Activated T-cell treated with anti-CD3 and anti-CD28 coated beads for 1 hour (primary cell): ENCODE data around the gene CELSR1.

ENCODE experiments used
- DNase-seq: peaks from one replicate; pipeline ENCODE4 v3.0.0-alpha.2; 2020; ENCODE audit warnings: low read depth

The CELSR1 gene

DNA sequence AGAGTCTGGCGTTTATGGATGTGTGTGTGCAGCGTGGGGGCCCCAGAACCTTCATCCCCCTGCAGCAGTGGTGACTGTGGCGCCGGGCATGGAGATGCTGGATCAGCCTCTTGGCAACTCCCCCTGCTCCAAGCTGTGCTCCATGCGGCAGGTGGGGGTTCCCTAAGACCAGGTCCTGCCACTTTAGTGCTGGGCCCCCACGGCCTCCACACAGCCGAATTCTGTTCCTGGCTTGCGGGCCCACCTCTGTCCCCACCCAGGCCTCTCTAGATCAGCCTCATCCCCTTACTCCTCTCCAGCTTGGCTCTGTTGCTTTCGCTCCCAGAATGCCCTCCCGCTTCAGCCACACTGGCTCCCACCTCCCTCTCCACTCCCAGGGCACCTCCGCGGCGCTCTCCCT, 142.3 kb downstream of the CELSR1 start:
- no peak for DNase-seq

DNA sequence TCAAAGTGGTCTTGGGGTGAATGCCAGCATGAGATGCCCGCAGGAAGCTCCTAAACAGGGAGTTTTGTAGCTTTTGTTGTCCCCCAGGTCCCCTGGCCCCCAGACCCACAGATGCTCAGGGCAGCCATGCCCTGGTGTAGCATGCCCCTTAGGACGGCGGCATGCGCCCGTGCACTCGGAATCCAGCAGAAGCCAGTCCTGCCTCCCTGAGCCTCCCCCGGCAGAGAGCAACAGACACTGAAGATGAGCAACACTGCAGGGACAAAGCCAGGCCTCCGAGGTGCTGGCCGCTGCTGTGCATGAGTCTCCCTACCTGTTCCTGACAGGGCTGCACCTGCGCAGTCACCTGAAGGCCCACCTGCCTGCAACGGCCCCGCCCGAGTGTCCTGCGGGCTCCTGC, 142.8 kb downstream of the CELSR1 start:
- no peak for DNase-seq

DNA sequence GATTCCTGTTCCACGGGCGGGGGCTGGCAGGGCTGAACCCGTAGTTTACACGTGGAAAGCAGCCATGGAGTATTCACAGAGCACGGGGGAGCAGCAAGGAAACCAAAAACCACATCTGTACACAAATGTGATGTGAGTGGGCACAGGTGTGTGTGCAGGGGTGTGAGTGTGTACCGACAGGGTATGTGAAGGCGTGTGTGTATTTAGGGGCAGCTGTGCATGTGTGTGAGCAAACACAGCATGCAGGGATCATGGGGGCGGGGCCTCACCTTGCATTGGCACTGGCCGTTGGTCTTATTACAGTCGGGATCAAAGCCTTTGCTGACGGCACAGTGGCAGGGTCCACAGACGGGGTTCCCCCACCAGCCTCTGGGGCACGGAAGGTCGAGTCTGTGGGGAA, 143.5 kb downstream of the CELSR1 start:
- no peak for DNase-seq

DNA sequence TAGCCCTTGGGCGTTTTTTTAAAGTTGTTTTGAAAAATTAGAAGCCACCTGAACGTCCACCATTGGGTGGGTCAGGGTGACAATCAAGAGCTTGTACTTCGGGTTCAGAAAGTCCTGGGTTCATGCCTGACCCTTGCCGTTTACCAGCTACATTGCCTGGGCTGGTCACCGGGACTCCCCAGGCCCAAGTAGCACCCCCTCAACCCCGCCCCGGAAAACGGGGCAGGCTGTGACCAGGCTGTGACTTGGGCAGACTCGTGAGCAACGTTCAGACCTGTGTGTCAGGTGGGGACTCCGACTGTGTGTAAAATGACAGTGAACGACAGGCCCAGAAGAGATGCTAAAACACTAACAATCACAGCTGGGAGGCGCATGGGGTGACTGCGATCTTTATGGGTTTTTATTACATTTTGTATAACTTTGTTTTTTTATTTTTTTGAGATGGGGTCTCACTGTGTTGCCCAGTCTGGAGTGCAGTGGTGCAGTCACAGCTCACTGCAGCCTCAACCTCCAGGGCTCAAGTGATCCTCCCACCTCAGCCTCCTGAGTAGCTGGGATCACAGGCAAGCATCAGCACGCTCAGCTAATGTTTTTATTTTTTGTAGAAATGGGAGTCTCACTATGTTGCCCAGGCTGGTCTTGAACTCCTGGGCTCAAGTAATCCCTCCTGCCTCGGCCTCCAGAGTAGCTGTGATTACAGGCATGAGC, 145.1 kb downstream of the CELSR1 start:
- no peak for DNase-seq

DNA sequence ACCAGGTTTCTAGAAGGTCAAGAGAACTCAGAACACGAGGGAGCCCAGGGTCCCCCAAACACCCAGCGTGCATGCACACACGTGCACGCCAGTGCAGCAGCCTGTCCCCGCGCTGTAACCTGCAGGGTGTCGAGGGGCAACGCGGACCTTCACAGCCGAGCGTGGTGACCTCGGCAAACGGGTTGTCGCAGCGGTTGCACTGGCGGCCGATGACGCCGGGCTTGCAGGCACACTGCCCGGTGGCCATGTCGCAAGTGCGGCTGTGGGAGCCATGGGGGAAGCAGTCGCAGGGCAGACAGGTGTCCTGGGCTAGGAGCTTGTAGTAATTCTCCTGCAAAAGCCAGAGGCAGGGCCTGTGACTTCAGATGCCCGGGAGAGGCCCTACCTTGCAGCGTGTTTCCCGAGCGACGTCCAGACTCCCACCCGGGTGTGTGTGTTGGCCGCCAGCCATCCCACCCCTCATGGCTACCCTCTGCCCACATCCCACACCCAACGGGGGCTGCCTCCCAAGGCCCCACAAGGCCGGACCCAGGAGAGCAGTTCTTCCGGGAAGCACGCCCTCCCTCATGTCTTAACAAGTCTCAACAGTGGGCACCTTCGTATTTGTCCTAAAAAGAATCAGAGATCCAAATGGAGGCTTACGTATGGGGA, 145.8 kb downstream of the CELSR1 start:
- DNase-seq: no peak

DNA sequence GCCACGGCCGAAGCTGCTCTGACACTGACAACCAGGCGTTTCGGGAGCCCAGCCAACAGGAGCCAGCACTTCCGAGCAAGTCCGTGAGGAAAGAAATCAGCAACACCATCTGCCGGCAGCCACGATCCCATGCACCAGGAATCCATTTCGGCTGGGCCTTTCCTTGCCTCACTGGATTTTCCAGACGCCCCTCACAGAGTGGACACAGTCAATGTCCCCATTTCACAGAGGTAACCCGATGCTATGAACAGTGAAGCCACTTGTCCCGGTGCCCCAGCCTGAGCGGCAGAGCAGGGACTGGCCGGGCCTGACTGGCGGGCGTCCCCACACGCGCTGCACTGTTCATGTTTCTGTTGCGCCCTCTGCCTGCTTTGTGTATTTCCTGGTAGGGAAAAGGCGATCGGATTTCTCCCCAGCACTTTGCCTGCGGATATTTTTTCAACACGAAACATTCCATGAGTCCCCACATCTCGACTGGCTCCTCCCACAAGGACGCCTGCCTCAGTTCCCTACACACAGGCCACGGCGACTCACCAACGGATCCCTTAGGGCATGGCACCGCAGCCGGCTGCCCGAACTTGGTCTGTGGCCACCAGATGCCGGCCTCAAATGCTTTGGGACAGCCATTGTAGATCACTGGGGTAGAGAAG, 146.6 kb downstream of the CELSR1 start:
- DNase-seq: no peak

DNA sequence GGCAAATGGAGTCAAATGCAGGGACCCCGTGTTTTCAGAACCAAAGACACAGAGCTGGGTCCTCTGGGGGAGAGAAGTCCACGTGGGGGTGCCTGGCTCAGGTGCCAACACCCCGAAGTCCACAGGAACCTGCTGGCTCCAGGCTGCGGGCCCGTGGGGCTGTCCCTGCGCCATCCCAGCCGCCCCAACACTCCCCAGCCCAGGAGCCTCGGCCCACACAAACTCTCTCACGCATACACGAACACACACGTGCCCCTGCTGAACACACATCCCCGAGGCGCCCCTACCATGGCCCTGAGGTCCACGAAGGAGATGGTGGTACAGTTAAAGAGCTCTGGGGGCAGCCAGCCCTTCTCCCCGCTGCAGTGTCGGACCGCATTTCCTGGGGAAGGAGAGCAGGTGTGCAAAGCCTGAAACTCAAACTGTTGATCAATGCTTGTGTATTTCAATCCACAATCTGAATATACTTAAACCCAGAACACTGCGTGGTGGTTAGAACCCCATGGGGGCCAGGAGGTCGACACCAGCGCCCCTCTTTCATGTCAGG, 147.2 kb downstream of the CELSR1 start:
- no peak for DNase-seq

DNA sequence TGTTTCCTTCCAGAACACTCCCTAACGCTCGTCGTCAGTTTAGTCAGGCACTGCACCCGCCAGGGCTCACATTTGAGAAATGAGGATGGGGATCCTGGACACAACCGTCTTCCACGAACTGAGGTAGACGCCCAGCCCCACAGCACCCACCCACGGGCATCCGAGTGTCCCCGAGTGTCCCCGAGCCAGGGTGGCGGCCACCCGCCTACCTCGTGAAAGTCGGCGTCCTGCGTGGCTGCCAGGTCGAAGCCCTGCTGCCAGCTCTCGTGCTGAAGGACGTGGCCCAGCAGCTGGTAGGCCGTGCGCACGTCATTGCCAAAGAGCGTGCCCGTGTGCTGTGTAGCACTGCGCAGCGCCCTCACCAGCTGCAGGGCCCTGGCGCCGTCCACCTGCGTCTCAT, 148.3 kb downstream of the CELSR1 start:
- no peak for DNase-seq

DNA sequence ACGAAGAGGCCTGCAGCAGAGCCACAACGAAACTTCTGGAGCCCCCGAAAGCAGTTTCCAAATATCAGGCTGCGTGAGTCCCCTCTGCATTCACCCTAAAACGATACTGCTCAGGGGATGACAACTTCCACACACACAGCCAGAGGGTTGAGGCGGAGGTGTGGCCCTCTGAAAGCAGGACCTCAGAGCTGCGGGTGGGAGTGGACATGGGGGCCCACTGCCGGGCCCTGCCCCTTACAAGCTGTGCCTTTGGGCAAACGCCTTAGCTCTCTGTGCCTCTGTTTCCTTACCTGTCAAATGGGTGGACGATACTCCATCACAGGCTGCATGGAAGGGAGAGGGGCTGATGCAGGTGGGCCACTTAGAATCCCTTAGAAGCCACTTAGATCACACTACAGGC, 148.8 kb downstream of the CELSR1 start:
- DNase-seq: no peak

DNA sequence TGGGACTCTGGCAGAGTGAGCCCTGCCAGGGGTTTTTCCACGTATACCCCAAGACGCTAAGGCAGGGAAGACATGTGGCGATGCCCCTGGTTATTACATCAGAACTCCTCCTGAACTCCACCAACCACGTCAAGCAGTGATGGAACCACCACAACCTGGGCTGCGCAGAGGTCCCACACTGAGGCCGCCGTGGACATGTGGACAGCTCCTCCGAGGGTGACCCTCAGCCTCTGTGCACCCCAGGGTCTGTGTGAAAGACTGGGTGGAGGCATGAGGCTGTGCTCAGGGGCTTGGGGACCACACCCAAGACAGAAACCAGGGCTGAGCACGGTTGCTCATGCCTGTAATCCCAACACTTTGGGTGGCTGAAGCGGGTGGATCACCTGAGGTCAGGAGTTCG, 149.7 kb downstream of the CELSR1 start:
- no peak for DNase-seq

DNA sequence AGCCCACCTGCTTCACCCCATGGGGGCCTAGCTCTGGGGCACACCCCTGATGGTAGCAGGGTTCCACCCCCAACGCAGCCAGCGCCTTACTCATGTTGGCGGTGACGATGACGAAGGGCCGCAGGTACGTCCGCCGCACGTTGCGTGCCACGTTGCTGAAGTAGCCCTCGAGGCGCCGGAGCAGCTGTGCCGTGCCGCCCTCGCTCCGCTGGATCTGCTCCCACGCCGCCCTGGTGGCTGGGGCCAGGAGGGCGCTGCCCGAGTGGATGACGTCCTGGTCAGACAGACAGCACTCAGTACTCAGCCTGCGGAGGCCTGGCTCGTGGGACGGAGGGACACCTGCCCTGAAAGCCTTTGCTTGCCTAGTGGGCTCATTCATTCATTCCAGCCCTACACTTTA, 151.1 kb downstream of the CELSR1 start:
- no peak for DNase-seq

DNA sequence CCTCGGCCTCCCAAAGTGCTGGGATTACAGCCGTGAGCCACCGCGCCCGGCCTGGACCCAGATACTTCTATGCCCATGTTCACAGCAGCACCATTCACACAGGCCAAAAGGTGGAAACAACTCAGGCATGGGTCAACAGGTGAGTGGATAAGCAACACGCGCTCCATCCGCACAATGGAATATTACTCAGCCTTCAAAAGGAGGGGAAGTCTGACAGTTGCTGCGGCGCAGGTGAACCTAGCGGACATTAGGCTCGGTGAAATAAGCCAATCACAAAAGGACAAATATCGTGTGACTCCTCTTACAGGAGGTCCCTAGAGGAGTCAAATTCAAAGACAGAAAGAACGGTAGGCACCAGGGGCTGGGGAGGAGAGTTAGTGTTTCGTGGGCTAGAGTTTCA, 154.9 kb downstream of the CELSR1 start:
- DNase-seq: no peak

DNA sequence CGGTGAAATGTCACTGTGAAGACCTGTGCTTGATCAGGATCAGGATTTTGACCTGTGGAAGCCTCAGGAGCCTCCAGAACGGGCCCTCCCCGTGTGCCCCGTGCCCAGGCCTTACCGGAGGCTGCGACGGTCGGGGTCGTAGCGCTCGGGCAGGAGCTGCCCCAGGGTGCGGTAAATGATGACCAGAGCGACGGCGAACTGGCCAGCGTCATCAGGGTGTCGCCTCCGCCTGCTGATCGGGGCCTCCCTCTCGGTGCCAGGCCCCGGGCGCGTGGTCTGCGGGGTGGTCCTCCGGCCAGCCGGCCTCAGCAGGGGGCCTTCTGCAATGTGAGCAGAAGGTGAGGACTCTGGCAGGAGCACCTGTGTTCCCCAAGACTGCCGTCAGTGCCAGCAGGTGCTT, 155.7 kb downstream of the CELSR1 start:
- DNase-seq: no peak

DNA sequence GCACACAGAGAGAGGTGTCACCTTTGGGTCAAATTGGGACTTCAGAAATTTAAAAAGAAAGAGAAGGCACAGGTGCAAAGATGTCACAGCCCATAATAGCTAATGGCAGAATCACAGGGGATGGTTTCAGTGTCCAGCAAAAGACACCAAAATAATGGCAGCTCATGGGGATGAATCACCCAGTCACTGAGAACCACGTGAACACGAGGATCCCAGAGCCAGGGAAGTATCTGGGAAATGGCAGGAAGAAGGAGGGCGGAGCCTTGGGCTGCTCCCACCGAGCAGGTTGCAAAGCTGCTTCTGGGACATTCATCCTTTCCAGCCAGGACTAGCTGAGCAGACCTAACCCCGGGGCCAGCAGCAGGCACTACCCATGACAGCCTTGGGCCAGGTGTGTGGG, 156.3 kb downstream of the CELSR1 start:
- DNase-seq: no peak

DNA sequence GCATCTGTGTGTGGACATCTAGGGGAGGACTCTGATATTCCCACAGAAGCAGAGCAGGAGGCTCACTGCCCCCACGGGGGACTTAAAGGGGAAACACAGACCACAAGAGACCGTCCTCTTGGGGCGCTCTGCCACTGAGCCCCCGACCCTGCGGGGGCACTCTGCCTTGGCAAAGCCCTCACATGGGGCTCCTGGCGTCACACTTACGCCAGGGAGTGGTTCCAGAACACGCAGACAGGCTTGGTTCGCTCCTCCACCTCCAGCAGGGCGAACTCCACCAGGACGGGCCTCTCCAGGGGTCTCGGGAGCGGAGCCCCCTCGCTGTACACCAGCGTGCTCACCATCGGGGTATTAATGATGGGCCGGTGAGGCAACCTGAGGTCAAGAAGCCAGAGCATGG, 156.8 kb downstream of the CELSR1 start:
- DNase-seq: no peak

DNA sequence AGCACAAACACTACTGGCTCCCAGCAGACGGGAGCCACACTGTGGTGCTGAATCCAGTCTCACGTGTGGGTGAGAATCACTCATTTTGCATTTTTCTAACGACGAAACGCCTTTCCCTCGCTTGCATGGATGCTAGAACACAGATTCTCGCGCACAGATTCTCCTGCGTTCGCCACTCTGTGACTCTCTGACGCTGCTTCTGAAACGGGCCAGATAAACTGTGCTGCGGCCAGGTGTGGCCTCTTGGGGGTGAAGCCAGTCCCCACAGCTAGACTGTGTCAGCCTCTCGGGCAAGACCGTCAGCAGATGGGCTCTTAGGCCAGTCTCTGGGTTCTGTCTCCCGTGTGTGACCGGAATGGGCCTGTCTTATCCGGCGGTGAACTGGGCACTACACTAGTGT, 157.4 kb downstream of the CELSR1 start:
- DNase-seq: no peak

DNA sequence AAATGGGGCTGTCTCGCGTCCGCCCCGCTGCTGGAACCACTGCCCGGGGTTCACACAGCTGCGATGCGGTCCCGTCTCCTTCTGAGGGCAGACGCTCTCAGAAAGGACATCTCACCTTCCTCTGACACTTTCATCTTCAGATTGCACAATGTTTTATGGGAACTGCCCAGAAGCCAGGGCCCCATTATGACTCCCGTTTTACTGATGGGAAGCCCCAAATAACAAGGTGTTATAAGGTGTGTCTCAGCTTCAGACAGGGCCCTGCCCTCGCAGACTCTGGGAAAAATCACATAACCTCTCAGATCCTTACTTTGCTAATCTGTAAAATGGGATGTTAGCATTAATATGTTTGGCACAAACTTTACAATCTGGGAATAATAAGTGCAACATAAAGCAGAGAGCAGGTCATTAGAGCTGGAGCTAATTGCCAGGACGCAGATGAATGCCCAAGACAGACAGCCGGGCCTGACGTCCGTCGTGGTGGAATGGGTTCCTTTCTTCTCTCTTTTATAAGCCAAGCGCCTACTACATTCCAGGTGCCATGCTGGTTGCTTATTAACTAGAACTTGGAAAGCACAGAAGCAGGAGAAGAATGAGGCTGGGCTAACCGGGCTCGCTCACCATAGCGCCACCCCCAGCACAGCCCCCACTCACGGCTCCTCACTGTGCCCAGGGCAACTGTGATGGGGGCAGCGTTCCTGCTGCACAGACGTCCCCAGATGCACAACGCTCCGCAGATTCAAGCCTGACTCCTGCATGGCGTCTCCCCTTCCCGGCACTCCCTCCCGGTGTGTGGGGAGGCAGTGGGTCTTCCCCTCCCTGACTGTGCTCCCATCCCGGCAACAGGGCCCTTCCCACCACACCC, 158.1 kb downstream of the CELSR1 start:
- no peak for DNase-seq

DNA sequence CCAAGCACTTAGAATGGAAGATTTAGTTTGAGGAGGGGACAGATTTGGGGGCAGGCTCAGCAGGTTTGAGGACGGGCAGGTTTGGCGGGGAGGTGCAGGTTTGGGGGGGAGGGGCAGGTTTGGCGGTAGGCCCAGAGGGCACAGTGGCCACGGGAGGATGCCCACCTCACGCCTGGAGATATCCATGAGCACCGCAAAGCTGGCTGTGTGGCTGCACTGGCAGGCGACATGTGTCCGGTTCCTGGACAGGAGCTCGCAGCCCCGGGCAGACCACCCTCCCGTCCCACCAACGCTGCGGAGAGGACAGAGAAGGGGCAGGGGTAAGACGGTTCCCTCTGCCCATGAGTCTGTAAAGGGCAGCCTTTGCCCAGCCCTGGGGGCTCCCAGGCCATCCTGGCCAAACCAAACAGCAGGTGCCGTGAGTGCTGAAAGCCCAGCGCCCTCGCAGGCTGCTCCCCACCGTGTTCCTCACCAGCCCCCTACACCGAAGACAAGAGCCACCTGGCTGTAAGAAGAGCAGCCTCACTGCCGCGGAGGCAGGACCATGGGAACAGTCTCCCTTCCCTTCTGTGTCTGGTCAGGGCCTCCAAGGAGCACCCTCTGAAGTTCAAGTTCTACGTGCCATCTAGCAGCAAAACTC, 158.9 kb downstream of the CELSR1 start:
- DNase-seq: no peak

DNA sequence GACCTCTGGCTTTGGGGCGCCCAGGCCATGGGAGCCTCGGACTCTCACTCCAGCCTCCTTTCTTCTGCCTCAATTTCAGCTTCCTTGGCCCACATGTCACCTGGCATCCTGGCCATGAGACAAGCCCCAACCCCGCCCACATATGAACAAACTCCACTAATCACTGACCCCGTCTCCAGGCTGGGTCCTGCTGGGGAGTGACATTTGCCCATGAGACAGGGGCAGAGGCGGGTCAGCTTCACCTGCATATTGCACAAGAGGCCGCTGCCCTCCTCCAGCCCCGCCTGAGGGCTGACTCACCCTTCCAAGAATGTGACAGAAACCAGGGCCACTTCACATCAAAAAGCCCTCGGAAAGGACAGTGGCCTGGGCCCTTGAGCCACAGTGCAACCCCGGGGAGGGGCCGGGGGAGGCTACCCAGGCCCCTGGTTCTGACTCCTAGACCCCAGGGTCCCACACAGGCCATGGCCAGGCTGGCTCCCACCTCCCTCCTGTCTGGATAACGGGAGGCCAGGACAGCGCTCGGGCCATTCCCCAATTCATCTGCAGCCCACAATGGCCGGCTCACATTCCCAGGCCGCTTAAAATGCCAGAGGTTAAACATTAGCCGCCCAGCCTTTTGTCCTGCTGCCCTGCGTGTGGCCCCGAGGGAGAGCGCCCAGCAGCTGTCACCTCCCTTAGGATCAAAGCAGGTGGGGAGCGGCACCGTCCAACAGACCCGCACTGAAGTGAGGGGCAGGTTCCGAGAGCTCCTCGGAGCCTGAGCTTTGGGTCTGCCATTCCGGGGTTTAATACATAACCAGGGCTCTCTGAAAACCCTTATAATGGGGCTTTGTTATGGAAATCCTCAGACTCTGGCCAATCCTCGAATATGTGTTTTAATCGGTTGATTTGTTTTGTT, 159.6 kb downstream of the CELSR1 start:
- DNase-seq: no peak

DNA sequence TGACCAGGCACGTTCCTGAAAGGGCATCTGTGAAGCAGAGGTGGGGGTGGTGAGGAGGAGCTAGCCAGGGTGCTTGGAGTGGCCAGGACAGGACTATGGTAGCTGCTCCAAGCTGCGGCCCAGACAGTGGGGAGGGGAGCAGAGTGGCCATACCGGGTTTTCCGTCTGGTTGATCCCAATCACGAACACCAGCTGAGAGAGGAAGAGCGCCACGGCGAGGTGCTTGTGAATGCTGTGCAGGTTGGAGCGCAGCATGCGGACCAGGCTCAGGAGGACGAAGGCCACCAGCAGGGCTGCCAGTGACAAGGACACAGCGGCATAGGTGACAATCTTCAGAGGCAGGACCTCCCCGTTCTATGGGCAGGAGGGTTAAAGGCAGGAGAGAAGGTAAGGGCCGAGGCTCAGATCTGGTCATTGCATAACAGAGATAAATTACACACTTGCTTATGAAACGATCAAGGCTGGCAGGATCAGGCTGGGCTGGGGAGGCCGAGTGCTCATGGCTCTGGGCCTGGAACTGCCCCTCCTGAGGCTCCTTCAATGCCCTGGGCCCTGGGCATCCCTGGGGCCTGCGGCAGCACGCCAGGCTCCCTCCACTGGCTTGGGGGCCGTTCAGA, 160.4 kb downstream of the CELSR1 start:
- no peak for DNase-seq
